ENCODE data around the gene AP2A2. TPM values are rescaled to one million over a fixed set of nuclear protein-coding genes. Genes with fewer than 3 reads are reported as not detected.

The AP2A2 gene
- polyA plus RNA-seq, 3 donors = 5.7 to 61.0 (median 8.2) TPM

- Histone ChIP-seq H2AFZ (ENCODE audit: insufficient read depth, low read depth, low read length, poor library complexity, severe bottlenecking) (no peak overlapping the region), H3K27ac (ENCODE audit: low read depth in 1 of 2, low read length in 2 of 2) (no peak overlapping the region), H3K36me3 (replicated peaks in 1 of 2; ENCODE audit: control insufficient read depth in 1 of 2, insufficient read depth in 2 of 2, low read length in 2 of 2) (peaks cover 0 to 5% of the 10 kb centered on the region in 2 donors), H4K20me1 (ENCODE audit: insufficient read depth, low read length) (peaks cover 97% of the 10 kb centered on the region), H3K79me2 (ENCODE audit: insufficient read depth, low read length) (peaks cover 92% of the 10 kb centered on the region), H3K4me1 (ENCODE audit: control insufficient read depth in 1 of 2, insufficient read depth in 2 of 2, low read length in 2 of 2) (peaks cover 31 to 42% of the 10 kb centered on the region in 2 donors), H3K9me3 (replicated peaks in 1 of 2; ENCODE audit: control insufficient read depth in 1 of 2, insufficient read depth in 1 of 2, low read length in 2 of 2) (no peaks in the 10 kb centered on the region), H3K27me3 (ENCODE audit: control insufficient read depth in 2 of 2, insufficient read depth in 2 of 2, low read length in 2 of 2) (no peaks in the 10 kb centered on the region), H3K4me3 (replicated peaks in 1 of 3; ENCODE audit: low read depth in 2 of 3, low read length in 3 of 3) (no peak overlapping the region), H3K4me2 (replicated peaks; ENCODE audit: extremely low read depth, low read length, poor library complexity, severe bottlenecking) (no peak overlapping the region), H3K9ac (ENCODE audit: insufficient read depth, low read length, poor library complexity, severe bottlenecking) (no peak overlapping the region)
- 20% methylated on average over 1 of the region's 3 CpGs for WGBS (ENCODE audit: insufficient coverage)
- Mint-ChIP-seq H3K4me1 (peaks cover 59% of the 10 kb centered on the region), H3K27ac (peak overlapping the region in 1 of 7 donors; percentile 36), H3K9me3 (peaks cover 0 to 1% (median 0%) of the 10 kb centered on the region in 7 donors), H3K27me3 (ENCODE audit: low read depth in 3 of 3) (no peaks in the 10 kb centered on the region), H3K4me3 (peak overlapping the region in 1 of 2 donors; percentile 46), H3K36me3 (peaks cover 8 to 34% of the 10 kb centered on the region in 2 donors)
- TF ChIP-seq, protein P1, sequence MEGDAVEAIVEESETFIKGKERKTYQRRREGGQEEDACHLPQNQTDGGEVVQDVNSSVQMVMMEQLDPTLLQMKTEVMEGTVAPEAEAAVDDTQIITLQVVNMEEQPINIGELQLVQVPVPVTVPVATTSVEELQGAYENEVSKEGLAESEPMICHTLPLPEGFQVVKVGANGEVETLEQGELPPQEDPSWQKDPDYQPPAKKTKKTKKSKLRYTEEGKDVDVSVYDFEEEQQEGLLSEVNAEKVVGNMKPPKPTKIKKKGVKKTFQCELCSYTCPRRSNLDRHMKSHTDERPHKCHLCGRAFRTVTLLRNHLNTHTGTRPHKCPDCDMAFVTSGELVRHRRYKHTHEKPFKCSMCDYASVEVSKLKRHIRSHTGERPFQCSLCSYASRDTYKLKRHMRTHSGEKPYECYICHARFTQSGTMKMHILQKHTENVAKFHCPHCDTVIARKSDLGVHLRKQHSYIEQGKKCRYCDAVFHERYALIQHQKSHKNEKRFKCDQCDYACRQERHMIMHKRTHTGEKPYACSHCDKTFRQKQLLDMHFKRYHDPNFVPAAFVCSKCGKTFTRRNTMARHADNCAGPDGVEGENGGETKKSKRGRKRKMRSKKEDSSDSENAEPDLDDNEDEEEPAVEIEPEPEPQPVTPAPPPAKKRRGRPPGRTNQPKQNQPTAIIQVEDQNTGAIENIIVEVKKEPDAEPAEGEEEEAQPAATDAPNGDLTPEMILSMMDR (IDR thresholded peaks at IDR 0.05) = no peak
- DNase-seq = no peak
- intact Hi-C loops (cut with micrococcal nuclease) = no loop called here
Measured at GRCh38 chr11:931385-931784, 5.7 kb downstream of the AP2A2 start.

- H3K4me1 Mint-ChIP-seq = peaks cover 52% of the 10 kb centered on the region
- Histone ChIP-seq H3K4me1 (ENCODE audit: control insufficient read depth in 1 of 2, insufficient read depth in 2 of 2, low read length in 2 of 2) (peaks cover 23 to 33% of the 10 kb centered on the region in 2 donors), H3K9me3 (replicated peaks in 1 of 2; ENCODE audit: control insufficient read depth in 1 of 2, insufficient read depth in 1 of 2, low read length in 2 of 2) (no peaks in the 10 kb centered on the region), H3K27ac (ENCODE audit: low read depth in 1 of 2, low read length in 2 of 2) (peak overlapping the region in 1 of 2 donors; percentile 54), H3K27me3 (ENCODE audit: control insufficient read depth in 2 of 2, insufficient read depth in 2 of 2, low read length in 2 of 2) (no peaks in the 10 kb centered on the region), H3K4me2 (replicated peaks; ENCODE audit: extremely low read depth, low read length, poor library complexity, severe bottlenecking) (peak overlapping the region; percentile 33), H3K4me3 (replicated peaks in 1 of 3; ENCODE audit: low read depth in 2 of 3, low read length in 3 of 3) (peak overlapping the region in 1 of 3 experiments; percentile 47), H2AFZ (ENCODE audit: insufficient read depth, low read depth, low read length, poor library complexity, severe bottlenecking) (no peak overlapping the region), H3K9ac (ENCODE audit: insufficient read depth, low read length, poor library complexity, severe bottlenecking) (no peak overlapping the region), H3K79me2 (ENCODE audit: insufficient read depth, low read length) (peaks cover 92% of the 10 kb centered on the region), H4K20me1 (ENCODE audit: insufficient read depth, low read length) (peaks cover 97% of the 10 kb centered on the region), H3K36me3 (replicated peaks in 1 of 2; ENCODE audit: control insufficient read depth in 1 of 2, insufficient read depth in 2 of 2, low read length in 2 of 2) (no peaks in the 10 kb centered on the region)
- peak overlapping the region; percentile 47 to 84 for H3K4me3 Mint-ChIP-seq
- TF ChIP-seq, protein P1 (IDR thresholded peaks at IDR 0.05) = no peak
- H3K36me3 Mint-ChIP-seq = peaks cover 2 to 33% of the 10 kb centered on the region in 2 donors
- intact Hi-C loops (cut with micrococcal nuclease) = no loop called here
- no peaks in the 10 kb centered on the region for H3K27me3 Mint-ChIP-seq (ENCODE audit: low read depth in 3 of 3)
- peak overlapping the region; percentile 25 to 89 (median 72) for H3K27ac Mint-ChIP-seq
- peak; percentile 33 to 46 (median 44) for DNase-seq
- peaks cover 0 to 1% (median 0%) of the 10 kb centered on the region in 7 donors for H3K9me3 Mint-ChIP-seq
- WGBS (ENCODE audit: insufficient coverage) = no CpG with 5 or more reads among the region's 4 CpGs
Measured at GRCh38 chr11:932435-932834, 6.8 kb downstream of the AP2A2 start.

Data from CD14-positive monocyte (primary cell).